Upper lobe of left lung (tissue), 6 donors: Measurements from ENCODE around the gene LIAS. TPM values are rescaled to one million over a fixed set of nuclear protein-coding genes. Genes with fewer than 3 reads are reported as not detected.

ENCODE experiments used
- ATAC-seq, 2 donors: fragments of 200-7000 bp; cut with Tn5 transposase; one replicate each; pipeline ENCODE4 v1.9.1; 2022; ENCODE audit warnings: mild to moderate bottlenecking in 2 of 2, moderate library complexity in 2 of 2; ENCODE audit not compliant: low FRiP score in 2 of 2
- DNase-seq, 2 donors: peaks; one replicate each; pipeline ENCODE4 v3.0.0-alpha.2; 2019 to 2020
- H3K27ac ChIP-seq, 4 donors: fragments of 200-600 bp; sonication (generic); one replicate each; pipeline ENCODE4 v1.5.1; 2016 to 2019
- H3K27me3 ChIP-seq, 4 donors: fragments of 200-600 bp; sonication (generic); one replicate each; pipeline ENCODE4 v1.5.1; 2017 to 2019
- H3K36me3 ChIP-seq, 4 donors: fragments of 200-600 bp; sonication (generic); one replicate each; pipeline ENCODE4 v1.5.1; 2016 to 2019
- H3K4me1 ChIP-seq, 4 donors: fragments of 200-600 bp; sonication (generic); one replicate each; pipeline ENCODE4 v1.5.1; 2018 to 2019
- H3K4me3 ChIP-seq, 4 donors: fragments of 200-600 bp; sonication (generic); one replicate each; pipeline ENCODE4 v1.5.1; 2017 to 2019; ENCODE audit warnings: mild to moderate bottlenecking in 2 of 4, moderate library complexity in 1 of 4
- H3K9me3 ChIP-seq, 4 donors: fragments of 200-600 bp; sonication (generic); one replicate each; pipeline ENCODE4 v1.5.1; 2018 to 2019
- CTCF ChIP-seq, 6 experiments: fragments of 450-650 bp in 4 of 6; fragments of 200-600 bp in 2 of 6; sonication (generic) in 2 of 6; IDR thresholded peaks; one replicate each; pipeline ENCODE4 v1.5.1; 2016 to 2019; ENCODE audit warnings: antibody characterized with exemption in 6 of 6
- EP300 ChIP-seq, 4 donors: sonication (generic); formaldehyde crosslinking; IDR thresholded peaks; one replicate each; pipeline ENCODE4 v1.5.1; 2017; ENCODE audit warnings: antibody characterized with exemption in 4 of 4, control low read depth in 2 of 4
- POLR2A ChIP-seq, 4 donors: fragments of 450-650 bp; IDR thresholded peaks; one replicate each; pipeline ENCODE4 v1.5.1; 2016 to 2017; ENCODE audit warnings: antibody characterized with exemption in 4 of 4, mild to moderate bottlenecking in 2 of 4
- POLR2AphosphoS5 ChIP-seq, 2 donors: sonication (generic); formaldehyde crosslinking; IDR thresholded peaks; one replicate each; pipeline ENCODE4 v1.5.1; 2017; ENCODE audit warnings: antibody characterized with exemption in 2 of 2
- WGBS, 2 donors: methylation state at CpG; one replicate each; pipeline ENCODE4 v1.1.5; 2017 to 2018; 5-methylcytosine and 5-hydroxymethylcytosine counted together
- total RNA-seq, 6 donors: library from RNA; depleted of rRNA in 4 of 6; stranded (reverse); fragments of >200 nt in 4 of 6; gene quantifications; one replicate each; pipeline versions ENCODE4 v1.1.0 to v1.2.1, GENCODE V29; 2016 to 2021
- donor health status: DM: no; HTN: no; CAD: no; lungs with moderate emphysema.
- donor health status: DM: no; HTN: yes; CAD: no; lungs with severe emphysema.

LIAS gene
- total RNA-seq, 6 donors from 2014 or later = 4.9 to 23.0 (median 10.8) TPM

GRCh38 chr4:39464886-39465501 lies 6.1 kb downstream of the LIAS start:
- Histone ChIP-seq H3K27ac (no peak overlapping the region), H3K27me3 (no peaks in the 10 kb centered on the region), H3K4me3 (no peak overlapping the region), H3K4me1 (peaks cover 1 to 11% (median 3%) of the 10 kb centered on the region in 4 donors), H3K9me3 (no peaks in the 10 kb centered on the region), H3K36me3 (peaks cover 6 to 46% (median 14%) of the 10 kb centered on the region in 4 donors)
- DNase-seq = no peak
- TF ChIP-seq POLR2A (IDR thresholded peaks at IDR 0.05) (no peak), POLR2AphosphoS5 (IDR thresholded peaks at IDR 0.05) (no peak), CTCF (IDR thresholded peaks at IDR 0.05) (no peak), EP300 (IDR thresholded peaks at IDR 0.05) (no peak)
- no peak for ATAC-seq
- 47 to 64% methylated on average over 1 to 2 of the region's 2 CpGs for WGBS, 2 donors

GRCh38 chr4:39466747-39467146 lies 7.9 kb downstream of the LIAS start:
- ATAC-seq (no peak), DNase-seq (no peak)
- H3K27me3 ChIP-seq = no peaks in the 10 kb centered on the region
- H3K9me3 ChIP-seq = no peaks in the 10 kb centered on the region
- peaks cover 0 to 9% (median 2%) of the 10 kb centered on the region in 4 donors for H3K4me1 ChIP-seq
- TF ChIP-seq POLR2AphosphoS5 (IDR thresholded peaks at IDR 0.05) (no peak), POLR2A (IDR thresholded peaks at IDR 0.05) (no peak), CTCF (IDR thresholded peaks at IDR 0.05) (no peak), EP300 (IDR thresholded peaks at IDR 0.05) (no peak)
- H3K4me3 ChIP-seq = no peak overlapping the region
- peaks cover 6 to 44% (median 16%) of the 10 kb centered on the region in 4 donors for H3K36me3 ChIP-seq
- no peak overlapping the region for H3K27ac ChIP-seq
- WGBS, 2 donors = 48 to 57% methylated on average over 4 of the region's 4 CpGs

- H3K36me3 ChIP-seq = peaks cover 6 to 45% (median 17%) of the 10 kb centered on the region in 4 donors
- H3K27ac ChIP-seq = no peak overlapping the region
- TF ChIP-seq POLR2AphosphoS5 (IDR thresholded peaks at IDR 0.05) (no peak), CTCF (IDR thresholded peaks at IDR 0.05) (no peak), EP300 (IDR thresholded peaks at IDR 0.05) (no peak), POLR2A (IDR thresholded peaks at IDR 0.05) (no peak)
- DNase-seq (no peak), ATAC-seq (no peak)
- H3K4me3 ChIP-seq = no peak overlapping the region
- no peaks in the 10 kb centered on the region for H3K9me3 ChIP-seq
- no peaks in the 10 kb centered on the region for H3K27me3 ChIP-seq
- H3K4me1 ChIP-seq = peaks cover 0 to 9% (median 2%) of the 10 kb centered on the region in 4 donors
- WGBS, 2 donors = 90 to 93% methylated on average over 4 of the region's 4 CpGs
Measured at GRCh38 chr4:39467464-39467863, 8.6 kb downstream of the LIAS start.

GRCh38 chr4:39469429-39470077 lies 10.7 kb downstream of the LIAS start:
- H3K36me3 ChIP-seq = peaks cover 0 to 39% (median 8%) of the 10 kb centered on the region in 4 donors
- ATAC-seq (peak; percentile 82 to 95), DNase-seq (peak in 1 of 2 donors; percentile 28)
- H3K27ac ChIP-seq = peak overlapping the region in 2 of 4 donors; percentile 6 to 59
- no peaks in the 10 kb centered on the region for H3K9me3 ChIP-seq
- 64 to 65% methylated on average over 4 of the region's 4 CpGs for WGBS, 2 donors
- H3K4me3 ChIP-seq = no peak overlapping the region
- H3K4me1 ChIP-seq = peaks cover 0 to 9% (median 2%) of the 10 kb centered on the region in 4 donors
- H3K27me3 ChIP-seq = no peaks in the 10 kb centered on the region
- no peak for TF ChIP-seq EP300 (IDR thresholded peaks at IDR 0.05)
- TF ChIP-seq POLR2A (IDR thresholded peaks at IDR 0.05) = no peak
- no peak for TF ChIP-seq POLR2AphosphoS5 (IDR thresholded peaks at IDR 0.05)
- TF ChIP-seq CTCF (IDR thresholded peaks at IDR 0.05) = peak; percentile 64 to 87 (median 78)
